IMR-90 (cell line): ENCODE measurements around the gene COLEC12. TPM values are rescaled to one million over a fixed set of nuclear protein-coding genes. Genes with fewer than 3 reads are reported as not detected.

Source experiments
- ATAC-seq: fragments of 200-7000 bp; cut with Tn5 transposase; 2 replicates; pipeline ENCODE4 v1.9.1; 2020; ENCODE audit warnings: low read depth, mild to moderate bottlenecking, moderate library complexity
- BruUV-seq: library from RNA; stranded (reverse); fragments of 400-500 nt; replicated peaks from 2 replicates; lab custom pipeline; 2021; lab: Mats Ljungman, UMichigan
- CTCF ChIA-PET: fragments of 300-600 bp; formaldehyde crosslinking; extraction: SDS; loops from one replicate; lab custom pipeline; 2021; ENCODE audit warnings: antibody characterized with exemption; lab: Yijun Ruan, JAX
- POLR2A ChIA-PET: fragments of 300-600 bp; sonication (Branson Sonifier 250); formaldehyde crosslinking; loops from one replicate; lab custom pipeline; 2022; ENCODE audit warnings: antibody characterized with exemption; ENCODE audit not compliant: unreplicated experiment; lab: Charles Lee
- DNase-seq: peaks from one replicate; pipeline ENCODE4 v3.0.0; 2013
- H2AFZ ChIP-seq: replicated peaks from 2 replicates; pipeline ENCODE3; 2013; ENCODE audit warnings: low read length, mild to moderate bottlenecking; ENCODE audit not compliant: poor library complexity
- H2AK5ac ChIP-seq: 2 replicates; pipeline ENCODE4 v1.6.1; 2013; ENCODE audit warnings: low read depth, low read length, inconsistent platforms
- H2AK9ac ChIP-seq: replicated peaks from 2 replicates; pipeline ENCODE3; 2013; ENCODE audit warnings: mild to moderate bottlenecking, low read depth, low read length, moderate library complexity; ENCODE audit not compliant: poor library complexity
- H2BK120ac ChIP-seq: 2 replicates; pipeline ENCODE4 v1.6.1; 2013; ENCODE audit warnings: low read depth, low read length, inconsistent platforms
- H2BK15ac ChIP-seq: 3 replicates; pipeline ENCODE4 v1.6.1; 2013; ENCODE audit warnings: low read depth, low read length, inconsistent platforms
- H2BK20ac ChIP-seq: 2 replicates; pipeline ENCODE4 v1.6.1; 2013; ENCODE audit warnings: low read depth, mild to moderate bottlenecking, inconsistent platforms, low read length, moderate library complexity
- H2BK5ac ChIP-seq: 2 replicates; pipeline ENCODE4 v1.6.1; 2013; ENCODE audit warnings: mild to moderate bottlenecking, low read depth, low read length, inconsistent platforms; ENCODE audit not compliant: poor library complexity, severe bottlenecking
- H3K14ac ChIP-seq: replicated peaks from 2 replicates; pipeline ENCODE4 v1.6.1; 2013; ENCODE audit warnings: low read depth, low read length, inconsistent platforms
- H3K18ac ChIP-seq: 2 replicates; pipeline ENCODE4 v1.6.1; 2013; ENCODE audit warnings: low read depth, low read length, control low read depth
- H3K23ac ChIP-seq: 2 replicates; pipeline ENCODE4 v1.6.1; 2013; ENCODE audit warnings: low read depth, low read length, inconsistent platforms
- H3K27ac ChIP-seq: 2 replicates; pipeline ENCODE4 v1.5.1; 2013; ENCODE audit warnings: mild to moderate bottlenecking, control low read depth, low read length; ENCODE audit not compliant: insufficient read depth
- H3K27me3 ChIP-seq: 2 replicates; pipeline ENCODE4 v1.6.1; 2013; ENCODE audit warnings: low read length; ENCODE audit not compliant: control insufficient read depth, insufficient read depth
- H3K36me3 ChIP-seq: 2 replicates; pipeline ENCODE4 v1.6.1; 2013; ENCODE audit warnings: low read length, mixed read lengths; ENCODE audit not compliant: control insufficient read depth, insufficient read depth
- H3K4ac ChIP-seq: 2 replicates; pipeline ENCODE4 v1.6.1; 2013; ENCODE audit warnings: low read depth, low read length, inconsistent platforms
- H3K4me1 ChIP-seq: 2 replicates; pipeline ENCODE4 v1.6.1; 2013; ENCODE audit warnings: low read length, mixed read lengths; ENCODE audit not compliant: control insufficient read depth, insufficient read depth
- H3K4me2 ChIP-seq: 2 replicates; pipeline ENCODE4 v1.6.1; 2013; ENCODE audit warnings: low read depth, mild to moderate bottlenecking, control low read depth, low read length, moderate library complexity
- H3K4me3 ChIP-seq: 2 replicates; pipeline ENCODE4 v1.5.1; 2013; ENCODE audit warnings: low read depth, mild to moderate bottlenecking, control low read depth, low read length, moderate library complexity; ENCODE audit not compliant: insufficient read depth
- H3K56ac ChIP-seq: 2 replicates; pipeline ENCODE4 v1.6.1; 2013; ENCODE audit warnings: low read length, inconsistent platforms; ENCODE audit not compliant: insufficient read depth; ENCODE audit errors: extremely low read depth
- H3K79me1 ChIP-seq, 2 experiments: 2 replicates each; pipeline ENCODE4 v1.6.1; 2013; ENCODE audit warnings: low read length in 2 of 2, inconsistent platforms in 1 of 2, low read depth in 1 of 2
- H3K9ac ChIP-seq: 2 replicates; pipeline ENCODE4 v1.6.1; 2013; ENCODE audit warnings: low read depth, low read length, control low read depth
- H3K9me1 ChIP-seq: 2 replicates; pipeline ENCODE4 v1.6.1; 2013; ENCODE audit warnings: low read length, inconsistent platforms; ENCODE audit not compliant: insufficient read depth
- H3K9me3 ChIP-seq: 2 replicates; pipeline ENCODE4 v1.6.1; 2013; ENCODE audit warnings: low read length; ENCODE audit not compliant: control insufficient read depth, insufficient read depth
- H4K20me1 ChIP-seq: 2 replicates; pipeline ENCODE4 v1.6.1; 2013; ENCODE audit warnings: low read length, inconsistent platforms; ENCODE audit not compliant: insufficient read depth
- H4K5ac ChIP-seq: 2 replicates; pipeline ENCODE4 v1.6.1; 2013; ENCODE audit warnings: mild to moderate bottlenecking, low read depth, low read length, control low read depth
- H4K8ac ChIP-seq, 2 experiments: 2 replicates each; pipeline ENCODE4 v1.6.1; 2013; ENCODE audit warnings: low read depth in 2 of 2, low read length in 2 of 2, control low read depth in 1 of 2, inconsistent platforms in 1 of 2
- H4K91ac ChIP-seq: 2 replicates; pipeline ENCODE4 v1.6.1; 2013; ENCODE audit warnings: low read depth, low read length, inconsistent platforms; ENCODE audit not compliant: insufficient read depth
- BHLHE40 ChIP-seq: fragments of 150-350 bp; IDR thresholded peaks from 2 replicates; pipeline ENCODE4 v1.6.1; 2016; ENCODE audit warnings: mild to moderate bottlenecking, low read depth, low read length
- CEBPB ChIP-seq: IDR thresholded peaks from 2 replicates; pipeline ENCODE4 v1.6.1; 2012; ENCODE audit warnings: low read depth, low read length, improper control_type of control experiment
- CHD1 ChIP-seq: IDR thresholded peaks from 2 replicates; pipeline ENCODE4 v1.6.1; 2012; ENCODE audit warnings: low read depth, low read length, improper control_type of control experiment
- ELK1 ChIP-seq: fragments of 150-350 bp; IDR thresholded peaks from 2 replicates; pipeline ENCODE4 v1.6.1; 2016; ENCODE audit warnings: low read depth, mild to moderate bottlenecking, low read length, moderate library complexity, borderline replicate concordance
- MAZ ChIP-seq: IDR thresholded peaks from 2 replicates; pipeline ENCODE4 v1.6.1; 2012; ENCODE audit warnings: low read depth, mild to moderate bottlenecking, low read length, improper control_type of control experiment, moderate library complexity, borderline replicate concordance
- MXI1 ChIP-seq: IDR thresholded peaks from 2 replicates; pipeline ENCODE4 v1.6.1; 2012; ENCODE audit warnings: low read depth, mild to moderate bottlenecking, low read length, moderate library complexity, borderline replicate concordance
- NFE2L2 ChIP-seq: fragments of 150-350 bp; IDR thresholded peaks from 2 replicates; pipeline ENCODE4 v1.6.1; 2016; ENCODE audit warnings: low read depth, mild to moderate bottlenecking, low read length
- POLR2A ChIP-seq: IDR thresholded peaks from 2 replicates; pipeline ENCODE4 v1.6.1; 2012; ENCODE audit warnings: mild to moderate bottlenecking, low read depth, low read length
- RAD21 ChIP-seq: IDR thresholded peaks from 2 replicates; pipeline ENCODE4 v1.6.1; 2012; ENCODE audit warnings: low read length, improper control_type of control experiment
- RFX5 ChIP-seq: IDR thresholded peaks from 2 replicates; pipeline ENCODE4 v1.8.0; 2012; ENCODE audit warnings: low read depth, mild to moderate bottlenecking, low read length, moderate library complexity
- SMC3 ChIP-seq: fragments of 150-350 bp; IDR thresholded peaks from 2 replicates; pipeline ENCODE4 v1.6.1; 2016; ENCODE audit warnings: low read depth, mild to moderate bottlenecking, antibody characterized with exemption, low read length, moderate library complexity
- USF2 ChIP-seq: fragments of 150-350 bp; IDR thresholded peaks from 2 replicates; pipeline ENCODE4 v1.6.1; 2017; ENCODE audit warnings: mild to moderate bottlenecking, antibody characterized with exemption, low read length, low read depth
- WGBS, 2 experiments: methylation state at CpG; one replicate each; pipeline versions ENCODE4 v1.1.5 to v1.1.7; 2013; ENCODE audit warnings: missing lambda C conversion rate in 2 of 2; ENCODE audit not compliant: insufficient read length in 1 of 2; ENCODE audit errors: extremely low coverage in 2 of 2; 5-methylcytosine and 5-hydroxymethylcytosine counted together
- dilution Hi-C: fragments of 300-500 bp; cut with HindIII; formaldehyde crosslinking; loops from one replicate; pipeline ENCODE4 v1.14.3; 2018; ENCODE audit warnings: low sequenced_read_pairs; ENCODE audit not compliant: unreplicated experiment
- in situ Hi-C: fragments of 300-500 bp; cut with MboI; formaldehyde crosslinking; loops from 3 replicates; pipeline ENCODE4 v1.14.3; 2019; ENCODE audit warnings: low sequenced_read_pairs, inconsistent platforms, mixed read lengths
- intact Hi-C: fragments of 100-400 bp; cut with micrococcal nuclease; formaldehyde crosslinking; loops from 2 replicates; pipeline ENCODE4 v1.10.0; 2022
- polyA plus RNA-seq, 3 experiments: library from polyadenylated mRNA; depleted of rRNA; stranded (reverse); fragments of >200 nt; gene quantifications; 2 replicates each; pipeline ENCODE4 v1.2.3, GENCODE V29; 2012; ENCODE audit warnings: low replicate concordance in 1 of 3
- total RNA-seq: library from RNA; depleted of rRNA; stranded (reverse); fragments of >200 nt; gene quantifications from 2 replicates; pipeline ENCODE4 v1.2.3, GENCODE V29; 2012

COLEC12 gene
- total and polyA plus RNA-seq, 2 of the 4 experiments (the other 2 are of a cell fraction), result 1.0 to 2.3 TPM

GRCh38 chr18:457140-457519 is 43.4 kb downstream of the COLEC12 start:
- no peak overlapping the region for H3K4me3 ChIP-seq
- POLR2A ChIA-PET, result no interaction called here
- no peak overlapping the region for H3K56ac ChIP-seq
- dilution Hi-C loops, result no loop called here
- intact Hi-C loops, result loop anchor here (5.0 kb wide), 1 partner anchor 160 kb away; no protein-coding TSS in a partner anchor
- peak overlapping the region; percentile 26; the same call in 1 of the 3 replicates for H2BK15ac ChIP-seq
- ATAC-seq, result peak; percentile 90
- no peaks in the 10 kb centered on the region for H3K36me3 ChIP-seq
- peak overlapping the region; percentile 83 for H3K27ac ChIP-seq
- no peaks in the 10 kb centered on the region for H3K79me1 ChIP-seq
- peak overlapping the region; percentile 46; the same call in 1 of the 2 replicates for H3K9ac ChIP-seq
- H4K5ac ChIP-seq, result peak overlapping the region; percentile 56; the same call in 1 of the 2 replicates
- H2AFZ ChIP-seq, result peak overlapping the region; percentile 56
- H3K23ac ChIP-seq, result peak overlapping the region; percentile 25
- no TSS peak for BruUV-seq
- WGBS, 2 experiments, result 8% methylated on average over 6 of the region's 9 CpGs; no CpG with 5 or more reads in 1 of the 2 experiments
- peak overlapping the region; percentile 72 for H3K18ac ChIP-seq
- H4K20me1 ChIP-seq, result no peaks in the 10 kb centered on the region
- 0 out of 2 replicates have a peak, but pooled peaks cover 3% of the 10 kb centered on the region for H3K9me1 ChIP-seq
- peaks cover 15% of the 10 kb centered on the region for H3K4me1 ChIP-seq
- H2AK5ac ChIP-seq, result 0 out of 2 replicates have a peak overlapping the region, but pooled peaks have one; percentile 25
- H3K4ac ChIP-seq, result peak overlapping the region; percentile 7; the same call in 1 of the 2 replicates
- peak overlapping the region; percentile 17 for H2BK120ac ChIP-seq
- H2BK5ac ChIP-seq, result no peak overlapping the region
- CTCF ChIA-PET, result no interaction called here
- peaks cover 3% of the 10 kb centered on the region; the same call in 1 of the 2 replicates for H3K9me3 ChIP-seq
- H4K91ac ChIP-seq, result no peak overlapping the region
- TF ChIP-seq MXI1, result no peak
- no peak for TF ChIP-seq USF2
- TF ChIP-seq ELK1, result no peak
- TF ChIP-seq POLR2A, result no peak
- no peak for TF ChIP-seq NFE2L2
- TF ChIP-seq MAZ, result no peak
- no peak for TF ChIP-seq CEBPB
- TF ChIP-seq SMC3, result no peak
- no peak for TF ChIP-seq RAD21
- no peak for TF ChIP-seq RFX5
- no peak for TF ChIP-seq BHLHE40
- TF ChIP-seq CHD1, result no peak
- peak; percentile 70 for DNase-seq
- peaks cover 11% of the 10 kb centered on the region for H3K27me3 ChIP-seq
- no peak overlapping the region for H2AK9ac ChIP-seq
- peak overlapping the region; percentile 74 for H3K4me2 ChIP-seq
- in situ Hi-C loops, result no loop called here
- H2BK20ac ChIP-seq, result peak overlapping the region; percentile 28; the same call in 1 of the 2 replicates
- 0 out of 2 replicates have a peak overlapping the region, but pooled peaks have one; percentile 5 for H3K14ac ChIP-seq
- H4K8ac ChIP-seq, result peak overlapping the region; percentile 45 to 64; a peak in 2 of 4 replicates
